KMS-11 (cell line): ENCODE measurements around the gene CEP41.

Experiments used
- H2AFZ ChIP-seq: fragments of 200-600 bp; sonication (generic); 2 replicates; pipeline ENCODE4 v1.6.1; 2016; ENCODE audit warnings: antibody characterized with exemption, mixed run types, low read depth
- H3K27ac ChIP-seq: fragments of 200-600 bp; sonication (generic); 2 replicates; pipeline ENCODE4 v1.6.1; 2016; ENCODE audit warnings: mild to moderate bottlenecking, mixed run types
- H3K27me3 ChIP-seq: fragments of 200-600 bp; sonication (generic); 2 replicates; pipeline ENCODE4 v1.6.1; 2017; ENCODE audit warnings: mild to moderate bottlenecking, low read depth, mixed run types, moderate library complexity; ENCODE audit not compliant: insufficient read depth
- H3K36me3 ChIP-seq: fragments of 200-600 bp; sonication (generic); 2 replicates; pipeline ENCODE4 v1.6.1; 2017; ENCODE audit warnings: mild to moderate bottlenecking, mixed run types; ENCODE audit not compliant: insufficient read depth
- H3K4me1 ChIP-seq: fragments of 200-600 bp; sonication (generic); 2 replicates; pipeline ENCODE4 v1.6.1; 2016; ENCODE audit warnings: mild to moderate bottlenecking, low read depth, mixed run types; ENCODE audit not compliant: poor library complexity, severe bottlenecking
- H3K4me2 ChIP-seq: fragments of 200-600 bp; sonication (generic); 2 replicates; pipeline ENCODE4 v1.7.0; 2016; ENCODE audit warnings: mild to moderate bottlenecking, mixed run types
- H3K4me3 ChIP-seq: fragments of 200-600 bp; sonication (generic); IDR thresholded peaks from 2 replicates; pipeline ENCODE4 v1.6.1; 2017; ENCODE audit warnings: low read depth, low read length, mixed read lengths; ENCODE audit not compliant: insufficient read depth
- H3K79me2 ChIP-seq: fragments of 200-600 bp; sonication (generic); 2 replicates; pipeline ENCODE4 v1.6.1; 2016; ENCODE audit warnings: low read depth, mixed run types; ENCODE audit not compliant: insufficient read depth
- H3K9ac ChIP-seq: fragments of 200-600 bp; sonication (generic); 2 replicates; pipeline ENCODE4 v1.6.1; 2016; ENCODE audit warnings: mild to moderate bottlenecking, mixed run types
- H4K20me1 ChIP-seq: fragments of 200-600 bp; sonication (generic); 2 replicates; pipeline ENCODE4 v1.6.1; 2016; ENCODE audit warnings: mild to moderate bottlenecking, mixed run types; ENCODE audit not compliant: insufficient read depth
- CTCF ChIP-seq: fragments of 200-600 bp; sonication (generic); conservative IDR thresholded peaks from 2 replicates; pipeline ENCODE4 v1.6.1; 2017; ENCODE audit warnings: low read depth, mild to moderate bottlenecking, antibody characterized with exemption, low read length, moderate library complexity, mixed read lengths

The CEP41 gene

GRCh38 chr7:130401101-130401500 is 39.7 kb downstream of the CEP41 start:
- no peak for TF ChIP-seq CTCF
- Histone ChIP-seq H3K27me3 (no peaks in the 10 kb centered on the region), H3K9ac (no peak overlapping the region)

GRCh38 chr7:130400120-130400572 is 40.7 kb downstream of the CEP41 start:
- Histone ChIP-seq H3K4me1 (no peaks in the 10 kb centered on the region), H4K20me1 (no peaks in the 10 kb centered on the region), H3K79me2 (no peaks in the 10 kb centered on the region), H3K4me3 (no peak overlapping the region), H3K9ac (no peak overlapping the region), H3K27ac (no peak overlapping the region), H3K27me3 (no peaks in the 10 kb centered on the region), H3K4me2 (no peak overlapping the region), H3K36me3 (no peaks in the 10 kb centered on the region), H2AFZ (no peak overlapping the region)
- no peak for TF ChIP-seq CTCF

More at GRCh38 chr7:130401101-130401500, 39.7 kb downstream of the CEP41 start:
- H3K27ac ChIP-seq: no peak overlapping the region
- no peaks in the 10 kb centered on the region for H3K4me1 ChIP-seq
- H3K79me2 ChIP-seq: no peaks in the 10 kb centered on the region
- no peak overlapping the region for H3K4me3 ChIP-seq
- no peak overlapping the region for H3K4me2 ChIP-seq
- no peak overlapping the region for H2AFZ ChIP-seq
- H4K20me1 ChIP-seq: no peaks in the 10 kb centered on the region
- no peaks in the 10 kb centered on the region for H3K36me3 ChIP-seq

- Histone ChIP-seq H3K27ac (no peak overlapping the region), H3K4me2 (no peak overlapping the region), H3K9ac (no peak overlapping the region), H3K79me2 (no peaks in the 10 kb centered on the region), H4K20me1 (no peaks in the 10 kb centered on the region), H3K4me3 (no peak overlapping the region), H2AFZ (no peak overlapping the region), H3K36me3 (no peaks in the 10 kb centered on the region), H3K27me3 (no peaks in the 10 kb centered on the region), H3K4me1 (no peaks in the 10 kb centered on the region)
- TF ChIP-seq CTCF: no peak
These were observed 42.2 kb downstream of the CEP41 start for GRCh38 chr7:130398526-130399090.

- H3K4me2 ChIP-seq: no peak overlapping the region
- no peak for TF ChIP-seq CTCF
- no peaks in the 10 kb centered on the region for H3K27me3 ChIP-seq
- no peaks in the 10 kb centered on the region for H3K4me1 ChIP-seq
- no peak overlapping the region for H3K27ac ChIP-seq
- H3K4me3 ChIP-seq: no peak overlapping the region
- no peaks in the 10 kb centered on the region for H3K79me2 ChIP-seq
- no peak overlapping the region for H3K9ac ChIP-seq
- H3K36me3 ChIP-seq: no peaks in the 10 kb centered on the region
- H2AFZ ChIP-seq: no peak overlapping the region
- H4K20me1 ChIP-seq: no peaks in the 10 kb centered on the region
These were observed 43.1 kb downstream of the CEP41 start for GRCh38 chr7:130397758-130398073.
